ENCODE measurements around the gene RAB40C.
A peak's percentile ranks its signal among the peaks of the same experiment; 100 is the strongest.

RAB40C gene, protein sequence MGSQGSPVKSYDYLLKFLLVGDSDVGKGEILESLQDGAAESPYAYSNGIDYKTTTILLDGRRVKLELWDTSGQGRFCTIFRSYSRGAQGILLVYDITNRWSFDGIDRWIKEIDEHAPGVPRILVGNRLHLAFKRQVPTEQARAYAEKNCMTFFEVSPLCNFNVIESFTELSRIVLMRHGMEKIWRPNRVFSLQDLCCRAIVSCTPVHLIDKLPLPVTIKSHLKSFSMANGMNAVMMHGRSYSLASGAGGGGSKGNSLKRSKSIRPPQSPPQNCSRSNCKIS
- long read RNA-seq, transcript RAB40C-201 (6 exons, 2,699 nt) = major isoform, 36 of 78 reads
- long read RNA-seq, partial matches to known transcripts = 24 of 78 reads
- long read RNA-seq, other reads (novel, unspliced or antisense) = 14 of 78 reads

DNA sequence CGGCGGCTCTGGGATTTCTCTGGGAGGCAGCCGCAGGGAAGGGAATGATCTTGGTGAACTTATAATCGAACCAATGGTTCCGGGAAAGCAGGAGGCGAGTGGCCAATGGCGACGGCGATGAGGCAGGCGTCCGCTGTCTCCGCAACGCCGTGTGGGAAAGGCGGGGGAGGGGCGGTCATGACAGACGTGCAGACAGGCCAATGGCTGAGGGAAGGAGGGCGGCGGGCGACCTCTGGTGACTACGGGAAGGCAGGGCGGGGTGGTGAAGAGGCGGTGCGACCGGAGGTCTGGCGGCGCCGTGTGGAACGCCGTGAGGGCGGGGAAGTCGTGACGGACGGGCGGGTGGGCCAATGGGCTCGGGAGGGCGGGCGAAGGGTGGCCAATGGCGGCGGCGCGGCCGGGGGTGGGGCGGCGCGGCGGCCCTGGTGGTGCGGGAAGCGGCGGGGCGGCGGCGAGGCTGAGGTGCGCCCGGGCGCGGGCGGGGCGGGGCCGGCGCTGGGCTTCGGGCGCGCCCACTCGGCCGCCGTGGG is at the start of gene RAB40C:
Gene RAB40C, plus strand, starts transcription at position 409 of the 530 bp plus-strand sequence. CDS start 226 bp downstream, outside the sequence.
- Histone ChIP-seq H3K4me3 (replicated peaks; ENCODE audit: insufficient read depth, low read length) (peak within 1 kb of the TSS; percentile 87), H3K27me3 (ENCODE audit: insufficient read depth, poor library complexity, severe bottlenecking) (no peaks in the 10 kb centered on the region), H3K27ac (replicated peaks) (peak within 1 kb of the TSS; percentile 98)
- peak; percentile 97 to 99 for DNase-seq (ENCODE audit: low read depth in 1 of 2, low spot score in 1 of 2)
- TF ChIP-seq, protein P1, sequence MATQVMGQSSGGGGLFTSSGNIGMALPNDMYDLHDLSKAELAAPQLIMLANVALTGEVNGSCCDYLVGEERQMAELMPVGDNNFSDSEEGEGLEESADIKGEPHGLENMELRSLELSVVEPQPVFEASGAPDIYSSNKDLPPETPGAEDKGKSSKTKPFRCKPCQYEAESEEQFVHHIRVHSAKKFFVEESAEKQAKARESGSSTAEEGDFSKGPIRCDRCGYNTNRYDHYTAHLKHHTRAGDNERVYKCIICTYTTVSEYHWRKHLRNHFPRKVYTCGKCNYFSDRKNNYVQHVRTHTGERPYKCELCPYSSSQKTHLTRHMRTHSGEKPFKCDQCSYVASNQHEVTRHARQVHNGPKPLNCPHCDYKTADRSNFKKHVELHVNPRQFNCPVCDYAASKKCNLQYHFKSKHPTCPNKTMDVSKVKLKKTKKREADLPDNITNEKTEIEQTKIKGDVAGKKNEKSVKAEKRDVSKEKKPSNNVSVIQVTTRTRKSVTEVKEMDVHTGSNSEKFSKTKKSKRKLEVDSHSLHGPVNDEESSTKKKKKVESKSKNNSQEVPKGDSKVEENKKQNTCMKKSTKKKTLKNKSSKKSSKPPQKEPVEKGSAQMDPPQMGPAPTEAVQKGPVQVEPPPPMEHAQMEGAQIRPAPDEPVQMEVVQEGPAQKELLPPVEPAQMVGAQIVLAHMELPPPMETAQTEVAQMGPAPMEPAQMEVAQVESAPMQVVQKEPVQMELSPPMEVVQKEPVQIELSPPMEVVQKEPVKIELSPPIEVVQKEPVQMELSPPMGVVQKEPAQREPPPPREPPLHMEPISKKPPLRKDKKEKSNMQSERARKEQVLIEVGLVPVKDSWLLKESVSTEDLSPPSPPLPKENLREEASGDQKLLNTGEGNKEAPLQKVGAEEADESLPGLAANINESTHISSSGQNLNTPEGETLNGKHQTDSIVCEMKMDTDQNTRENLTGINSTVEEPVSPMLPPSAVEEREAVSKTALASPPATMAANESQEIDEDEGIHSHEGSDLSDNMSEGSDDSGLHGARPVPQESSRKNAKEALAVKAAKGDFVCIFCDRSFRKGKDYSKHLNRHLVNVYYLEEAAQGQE (IDR thresholded peaks at IDR 0.05; ENCODE audit: insufficient replicate concordance, low read depth) = no peak
- TF ChIP-seq CTCF (IDR thresholded peaks at IDR 0.05; ENCODE audit: insufficient read depth, low read length) = no peak
- TF ChIP-seq POLR2AphosphoS5 (IDR thresholded peaks at IDR 0.05; ENCODE audit: low read depth) = no peak
- no peak for TF ChIP-seq GABPA (IDR thresholded peaks at IDR 0.05; ENCODE audit: low read depth)
- TF ChIP-seq SPI1 (IDR thresholded peaks at IDR 0.05; ENCODE audit: borderline replicate concordance, low read depth) = no peak

GRCh38 chr16:540645-541340 is 49.1 kb upstream of the RAB40C start:
- Histone ChIP-seq H3K27ac (replicated peaks) (no peak overlapping the region), H3K4me3 (replicated peaks; ENCODE audit: insufficient read depth, low read length) (no peak overlapping the region), H3K27me3 (ENCODE audit: insufficient read depth, poor library complexity, severe bottlenecking) (no peaks in the 10 kb centered on the region)
- TF ChIP-seq SPI1 (IDR thresholded peaks at IDR 0.05; ENCODE audit: borderline replicate concordance, low read depth) = no peak
- TF ChIP-seq, protein P1 (IDR thresholded peaks at IDR 0.05; ENCODE audit: insufficient replicate concordance, low read depth) = no peak
- no peak for TF ChIP-seq POLR2AphosphoS5 (IDR thresholded peaks at IDR 0.05; ENCODE audit: low read depth)
- no peak for DNase-seq (ENCODE audit: low read depth in 1 of 2, low spot score in 1 of 2)

- Histone ChIP-seq H3K27me3 (ENCODE audit: insufficient read depth, poor library complexity, severe bottlenecking) (no peaks in the 10 kb centered on the region), H3K27ac (replicated peaks) (no peak overlapping the region), H3K4me3 (replicated peaks; ENCODE audit: insufficient read depth, low read length) (no peak overlapping the region)
- TF ChIP-seq CTCF (IDR thresholded peaks at IDR 0.05; ENCODE audit: insufficient read depth, low read length) (no peak), SPI1 (IDR thresholded peaks at IDR 0.05; ENCODE audit: borderline replicate concordance, low read depth) (no peak), GABPA (IDR thresholded peaks at IDR 0.05; ENCODE audit: low read depth) (no peak), POLR2AphosphoS5 (IDR thresholded peaks at IDR 0.05; ENCODE audit: low read depth) (no peak)
- TF ChIP-seq, protein P1 (IDR thresholded peaks at IDR 0.05; ENCODE audit: insufficient replicate concordance, low read depth) = no peak
- no peak for DNase-seq (ENCODE audit: low read depth in 1 of 2, low spot score in 1 of 2)
These were observed 46.3 kb upstream of the RAB40C start for GRCh38 chr16:543301-544164.

Measured in HL-60 (cell line).